Naive thymus-derived CD4-positive, alpha-beta T cell (primary cell): ENCODE results near the gene IQGAP2. TPM values are rescaled to one million over a fixed set of nuclear protein-coding genes. Genes with fewer than 3 reads are reported as not detected.

Source experiments
- ATAC-seq: fragments of 150-1000 bp; cut with Tn5 transposase; 2 replicates; pipeline ENCODE4 v1.10.0; 2021; ENCODE audit warnings: mild to moderate bottlenecking, moderate library complexity
- CTCF ChIA-PET: fragments of 350-600 bp; sonication (Branson Sonifier 250); formaldehyde crosslinking; loops from one replicate; lab custom pipeline; 2021; ENCODE audit warnings: antibody characterized with exemption; lab: Charles Lee
- POLR2A ChIA-PET: fragments of 350-600 bp; sonication (Branson Sonifier 250); formaldehyde crosslinking; loops from one replicate; lab custom pipeline; 2021; ENCODE audit warnings: antibody characterized with exemption, inconsistent platforms; lab: Charles Lee
- DNase-seq, 9 donors: peaks; one replicate each; pipeline versions ENCODE4 v3.0.0 to v3.0.0-alpha.2; 2020 to 2022; ENCODE audit warnings: mixed read lengths in 1 of 9
- H3K27ac ChIP-seq: one replicate; pipeline ENCODE4 v1.7.0; 2013; ENCODE audit warnings: mild to moderate bottlenecking, low read depth, low read length, moderate library complexity
- H3K27me3 ChIP-seq, 2 donors: one replicate each; pipeline ENCODE4 v1.7.0; 2013; ENCODE audit warnings: low read length in 2 of 2, mild to moderate bottlenecking in 2 of 2, moderate library complexity in 2 of 2; ENCODE audit not compliant: control insufficient read depth in 2 of 2, insufficient read depth in 2 of 2
- H3K36me3 ChIP-seq, 3 experiments: 1 replicate in 2 of 3; 2 replicates in 1 of 3; pipeline ENCODE4 v1.7.0; 2013; ENCODE audit warnings: low read length in 3 of 3, mild to moderate bottlenecking in 3 of 3, moderate library complexity in 1 of 3; ENCODE audit not compliant: insufficient read depth in 3 of 3, control insufficient read depth in 2 of 3
- H3K4me1 ChIP-seq, 2 donors: one replicate each; pipeline ENCODE4 v1.7.0; 2013; ENCODE audit warnings: low read length in 2 of 2, mild to moderate bottlenecking in 2 of 2, moderate library complexity in 1 of 2; ENCODE audit not compliant: control insufficient read depth in 2 of 2, insufficient read depth in 2 of 2
- H3K4me3 ChIP-seq: 2 replicates; pipeline ENCODE4 v1.7.0; 2013; ENCODE audit warnings: mild to moderate bottlenecking, low read length
- H3K9me3 ChIP-seq, 3 experiments: 1 replicate in 2 of 3; 2 replicates in 1 of 3; pipeline ENCODE4 v1.7.0; 2013; ENCODE audit warnings: low read length in 3 of 3; ENCODE audit not compliant: control insufficient read depth in 2 of 3
- H3K27ac Mint-ChIP-seq, 9 donors: one replicate each; pipeline ENCODE4 v1.8.0; 2020 to 2022; ENCODE audit warnings: mixed read lengths in 9 of 9, mild to moderate bottlenecking in 8 of 9, moderate library complexity in 5 of 9, inconsistent platforms in 2 of 9
- H3K27me3 Mint-ChIP-seq, 5 donors: one replicate each; pipeline ENCODE4 v1.8.0; 2021 to 2022; ENCODE audit warnings: mixed read lengths in 5 of 5, mild to moderate bottlenecking in 1 of 5
- H3K36me3 Mint-ChIP-seq, 5 donors: one replicate each; pipeline ENCODE4 v1.8.0; 2020 to 2022; ENCODE audit warnings: mixed read lengths in 5 of 5, mild to moderate bottlenecking in 3 of 5, inconsistent platforms in 1 of 5
- H3K4me1 Mint-ChIP-seq, 7 donors: one replicate each; pipeline ENCODE4 v1.8.0; 2020 to 2022; ENCODE audit warnings: mixed read lengths in 7 of 7, mild to moderate bottlenecking in 3 of 7, inconsistent platforms in 1 of 7
- H3K4me3 Mint-ChIP-seq, 10 donors: one replicate each; pipeline ENCODE4 v1.8.0; 2020 to 2022; ENCODE audit warnings: mild to moderate bottlenecking in 10 of 10, mixed read lengths in 10 of 10, moderate library complexity in 6 of 10, inconsistent platforms in 2 of 10
- H3K9me3 Mint-ChIP-seq, 11 donors: one replicate each; pipeline ENCODE4 v1.8.0; 2020 to 2022; ENCODE audit warnings: mixed read lengths in 11 of 11, mild to moderate bottlenecking in 4 of 11, inconsistent platforms in 1 of 11, moderate library complexity in 1 of 11
- intact Hi-C, 2 donors: fragments of 100-400 bp; cut with micrococcal nuclease; formaldehyde crosslinking; loops; one replicate each; pipeline ENCODE4 v1.15.1; 2023
- polyA plus RNA-seq, 2 donors: library from polyadenylated mRNA; unstranded; fragments of 300-500 nt; fragmentation: Illumina TruSeq; gene quantifications; one replicate each; pipeline ENCODE4 v1.2.3, GENCODE V29; 2021
- total RNA-seq, 6 experiments: library from RNA in 5 of 6; stranded (reverse) in 5 of 6; gene quantifications; 1 replicate in 5 of 6; 2 replicates in 1 of 6; pipeline ENCODE4 v1.2.3 and lab custom pipeline; 2021 to 2026

IQGAP2 gene
- total and polyA plus RNA-seq, 7 experiments from 2014 or later: 19.0 to 114 (median 86.3) TPM

- intact Hi-C loops: loop anchor here (5.0 to 10.0 kb wide), 4 partner anchors 36 to 1172 kb away; partner anchors contain the start of genes ANKRD31 (in 1 of the 2) and F2R (in 1 of the 2)
- no peak overlapping the region for H3K27ac ChIP-seq
- H3K36me3 ChIP-seq: peaks cover 0 to 8% (median 0%) of the 10 kb centered on the region in 3 experiments
- Mint-ChIP-seq H3K9me3 (peaks cover 0 to 7% (median 0%) of the 10 kb centered on the region in 11 donors), H3K4me1 (peaks cover 39 to 80% (median 75%) of the 10 kb centered on the region in 7 donors), H3K4me3 (peak overlapping the region in 7 of 10 donors; percentile 5 to 90 (median 30)), H3K27me3 (peaks cover 0 to 5% (median 0%) of the 10 kb centered on the region in 5 donors), H3K27ac (peak overlapping the region in 8 of 9 donors; percentile 22 to 98 (median 85)), H3K36me3 (peaks cover 0 to 26% (median 8%) of the 10 kb centered on the region in 5 donors)
- no peak for ATAC-seq
- H3K4me3 ChIP-seq: no peak overlapping the region
- no peaks in the 10 kb centered on the region for H3K27me3 ChIP-seq
- H3K4me1 ChIP-seq: peaks cover 20 to 31% of the 10 kb centered on the region in 2 donors
- ChIA-PET POLR2A (interaction anchor here (0.9 to 5.1 kb wide), 3 partner anchors 67 to 141 kb away, joined by 3 to 47 read pairs (median 10); no protein-coding TSS in a partner anchor), CTCF (interaction anchor here (1.0 to 8.8 kb wide), 2 partner anchors 66 to 137 kb away, joined by 3 to 70 read pairs; no protein-coding TSS in a partner anchor)
- H3K9me3 ChIP-seq: no peaks in the 10 kb centered on the region
- DNase-seq: no peak
These were observed 3.6 kb downstream of the IQGAP2 start for GRCh38 chr5:76406673-76407072.

DNA sequence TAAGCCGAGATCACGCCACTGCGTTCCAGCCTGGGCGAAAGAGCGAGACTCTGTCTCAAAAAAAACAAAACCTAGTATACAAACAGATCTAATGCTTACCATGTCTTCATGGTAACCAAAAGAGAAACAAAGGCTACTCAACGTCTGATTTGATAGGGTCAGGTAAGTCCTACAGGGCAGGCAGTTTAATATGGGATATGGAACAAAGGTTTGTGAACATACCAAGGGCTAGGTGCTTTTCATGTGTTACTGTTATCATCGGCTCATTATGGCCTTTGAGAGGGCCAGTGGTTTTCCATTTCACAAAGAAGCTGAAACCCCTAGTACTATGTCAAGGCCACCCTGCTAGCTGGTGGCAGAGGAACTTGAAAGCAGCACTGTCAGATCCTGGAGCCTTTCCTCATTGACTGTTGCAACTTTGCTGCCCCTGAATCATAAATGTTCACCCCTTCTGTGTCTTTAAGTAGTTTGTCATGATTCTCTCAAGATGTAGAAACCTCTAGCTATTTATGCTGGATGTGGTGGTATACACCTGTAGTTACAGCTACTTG lies 5.1 kb downstream of the IQGAP2 start:
- peaks cover 15 to 31% of the 10 kb centered on the region in 2 donors for H3K4me1 ChIP-seq
- H3K36me3 ChIP-seq: peaks cover 0 to 5% (median 0%) of the 10 kb centered on the region in 3 experiments
- Mint-ChIP-seq H3K36me3 (peaks cover 0 to 27% (median 19%) of the 10 kb centered on the region in 5 donors), H3K9me3 (peaks cover 0 to 7% (median 0%) of the 10 kb centered on the region in 11 donors), H3K27me3 (peaks cover 0 to under 1% (median 0%) of the 10 kb centered on the region in 5 donors), H3K4me3 (no peak overlapping the region), H3K4me1 (peaks cover 43 to 87% (median 80%) of the 10 kb centered on the region in 7 donors), H3K27ac (peak overlapping the region in 5 of 9 donors; percentile 9 to 78 (median 49))
- CTCF ChIA-PET: interaction anchor here (0.7 to 8.8 kb wide), 4 partner anchors 31 to 139 kb away, joined by 3 to 70 read pairs (median 4); no protein-coding TSS in a partner anchor
- ATAC-seq (no peak), DNase-seq (no peak)
- H3K27me3 ChIP-seq: no peaks in the 10 kb centered on the region
- intact Hi-C loops: loop anchor here (5.0 to 10.0 kb wide), 4 partner anchors 34 to 1173 kb away; partner anchors contain the start of genes ANKRD31 (in 1 of the 2) and F2R (in 1 of the 2)
- POLR2A ChIA-PET: interaction anchor here (0.8 kb wide), 2 partner anchors 10 to 15 kb away, joined by 3 read pairs; no protein-coding TSS in a partner anchor
- H3K27ac ChIP-seq: no peak overlapping the region
- H3K9me3 ChIP-seq: no peaks in the 10 kb centered on the region
- H3K4me3 ChIP-seq: no peak overlapping the region

DNA sequence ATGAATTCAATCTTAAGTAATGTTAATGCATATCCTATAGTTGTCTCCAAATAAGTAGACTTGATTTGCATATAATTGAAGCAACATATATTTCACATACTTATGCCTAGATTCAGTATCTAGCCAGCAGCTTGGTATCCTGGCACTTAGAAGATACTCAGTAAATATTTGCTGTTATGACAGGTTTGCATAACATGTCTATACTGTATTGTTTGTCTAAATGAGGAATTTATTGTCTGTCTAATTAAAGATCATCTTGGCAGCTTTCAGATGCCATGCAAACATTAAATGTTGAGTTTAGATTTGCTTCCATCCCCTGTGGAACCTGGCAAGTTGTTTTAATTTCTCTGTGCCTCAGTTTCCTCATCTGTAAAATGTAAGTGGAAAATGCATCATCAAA lies 9.4 kb downstream of the IQGAP2 start:
- Mint-ChIP-seq H3K4me1 (peaks cover 46 to 89% (median 79%) of the 10 kb centered on the region in 7 donors), H3K4me3 (no peak overlapping the region), H3K36me3 (peaks cover 0 to 36% (median 22%) of the 10 kb centered on the region in 5 donors), H3K27me3 (no peaks in the 10 kb centered on the region), H3K9me3 (peaks cover 0 to 4% (median 0%) of the 10 kb centered on the region in 11 donors), H3K27ac (peak overlapping the region in 1 of 9 donors; percentile 80)
- Histone ChIP-seq H3K4me1 (peaks cover 3 to 26% of the 10 kb centered on the region in 2 donors), H3K36me3 (no peaks in the 10 kb centered on the region), H3K27me3 (no peaks in the 10 kb centered on the region), H3K27ac (no peak overlapping the region), H3K9me3 (no peaks in the 10 kb centered on the region), H3K4me3 (no peak overlapping the region)
- POLR2A ChIA-PET: no interaction called here
- ATAC-seq: no peak
- intact Hi-C loops: no loop called here
- DNase-seq: no peak
- CTCF ChIA-PET: no interaction called here

DNA sequence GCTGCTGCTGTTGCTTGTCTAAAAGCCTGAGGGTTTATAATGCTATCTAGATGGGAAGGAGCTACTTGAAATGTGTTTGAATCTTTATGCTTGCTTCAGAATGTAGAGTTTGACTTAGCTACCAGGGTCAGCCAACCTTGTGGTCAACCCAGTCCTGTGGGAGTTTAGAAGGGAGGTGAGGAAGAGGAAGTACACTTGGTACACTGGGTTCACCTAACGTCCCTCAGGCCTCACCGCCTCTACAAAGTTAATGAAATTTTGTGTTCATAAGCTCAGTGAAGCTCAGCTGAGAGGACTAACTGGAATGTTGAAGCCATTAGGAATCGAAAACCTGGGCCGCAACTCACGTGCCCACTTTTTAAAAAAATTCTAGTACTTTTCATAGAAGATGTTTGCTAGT lies 10.7 kb downstream of the IQGAP2 start:
- no peak for ATAC-seq
- no peaks in the 10 kb centered on the region for H3K9me3 Mint-ChIP-seq
- no peaks in the 10 kb centered on the region for H3K9me3 ChIP-seq
- no peaks in the 10 kb centered on the region for H3K27me3 ChIP-seq
- POLR2A ChIA-PET: interaction anchor here (0.7 kb wide), 1 partner anchor 9 kb away, joined by 3 read pairs; no protein-coding TSS in a partner anchor
- no peak overlapping the region for H3K27ac ChIP-seq
- peaks cover 3 to 23% of the 10 kb centered on the region in 2 donors for H3K4me1 ChIP-seq
- H3K27ac Mint-ChIP-seq: peak overlapping the region in 1 of 9 donors; percentile 90
- H3K36me3 Mint-ChIP-seq: peaks cover 0 to 43% (median 14%) of the 10 kb centered on the region in 5 donors
- intact Hi-C loops: no loop called here
- H3K4me3 Mint-ChIP-seq: no peak overlapping the region
- H3K4me3 ChIP-seq: no peak overlapping the region
- CTCF ChIA-PET: no interaction called here
- H3K27me3 Mint-ChIP-seq: no peaks in the 10 kb centered on the region
- H3K4me1 Mint-ChIP-seq: peaks cover 38 to 87% (median 75%) of the 10 kb centered on the region in 7 donors
- no peaks in the 10 kb centered on the region for H3K36me3 ChIP-seq
- DNase-seq: no peak

GRCh38 chr5:76414788-76415187 lies 11.7 kb downstream of the IQGAP2 start:
- no peak overlapping the region for H3K4me3 Mint-ChIP-seq

GRCh38 chr5:76415855-76416254 lies 12.8 kb downstream of the IQGAP2 start:
- Mint-ChIP-seq H3K4me3 (peak overlapping the region in 1 of 10 donors; percentile 0), H3K4me1 (peaks cover 28 to 84% (median 73%) of the 10 kb centered on the region in 7 donors), H3K27me3 (no peaks in the 10 kb centered on the region), H3K9me3 (no peaks in the 10 kb centered on the region), H3K36me3 (peaks cover 0 to 45% (median 18%) of the 10 kb centered on the region in 5 donors), H3K27ac (peak overlapping the region in 5 of 9 donors; percentile 18 to 43 (median 22))
- H3K4me3 ChIP-seq: no peak overlapping the region
- ChIA-PET CTCF (interaction anchor here (1.5 kb wide), 1 partner anchor 12 kb away, joined by 9 read pairs; the partner anchor contains the start of gene IQGAP2), POLR2A (interaction anchor here (0.6 kb wide), 1 partner anchor 79 kb away, joined by 4 read pairs; no protein-coding TSS in a partner anchor)
- H3K27ac ChIP-seq: no peak overlapping the region
- ATAC-seq: no peak
- DNase-seq: no peak
- no peaks in the 10 kb centered on the region for H3K9me3 ChIP-seq
- no peaks in the 10 kb centered on the region for H3K27me3 ChIP-seq
- no peaks in the 10 kb centered on the region for H3K36me3 ChIP-seq
- intact Hi-C loops: no loop called here
- peaks cover 0 to 12% of the 10 kb centered on the region in 2 donors for H3K4me1 ChIP-seq

More at GRCh38 chr5:76414788-76415187, 11.7 kb downstream of the IQGAP2 start:
- intact Hi-C loops: no loop called here
- H3K4me3 ChIP-seq: no peak overlapping the region
- Mint-ChIP-seq H3K27me3 (no peaks in the 10 kb centered on the region), H3K36me3 (peaks cover 0 to 43% (median 14%) of the 10 kb centered on the region in 5 donors), H3K27ac (peak overlapping the region in 2 of 9 donors; percentile 26 to 55), H3K9me3 (no peaks in the 10 kb centered on the region), H3K4me1 (peaks cover 37 to 87% (median 76%) of the 10 kb centered on the region in 7 donors)
- ATAC-seq (no peak), DNase-seq (no peak)
- no peaks in the 10 kb centered on the region for H3K9me3 ChIP-seq
- no peak overlapping the region for H3K27ac ChIP-seq
- no peaks in the 10 kb centered on the region for H3K36me3 ChIP-seq
- H3K27me3 ChIP-seq: no peaks in the 10 kb centered on the region
- ChIA-PET POLR2A (interaction anchor here (0.7 kb wide), 1 partner anchor 127 kb away, joined by 3 read pairs; no protein-coding TSS in a partner anchor), CTCF (interaction anchor here (1.5 kb wide), 1 partner anchor 11 kb away, joined by 9 read pairs; the partner anchor contains the start of gene IQGAP2)
- peaks cover 0 to 17% of the 10 kb centered on the region in 2 donors for H3K4me1 ChIP-seq
